Right ventricle myocardium superior (tissue), 1 donor: ENCODE results near the gene STPG2. TPM values are rescaled to one million over a fixed set of nuclear protein-coding genes. Genes with fewer than 3 reads are reported as not detected.
A peak's percentile ranks its signal among the peaks of the same experiment; 100 is the strongest.
"Not testable (repeated sequence)": the region's sequence is repeated elsewhere in the genome, so short reads cannot be mapped to it uniquely, and the experiment has no call there.

Experiments used
- ATAC-seq: fragments of 200-7000 bp; cut with Tn5 transposase; one replicate; pipeline ENCODE4 v1.9.1; 2020; ENCODE audit warnings: mild to moderate bottlenecking; ENCODE audit not compliant: poor library complexity
- DNase-seq: peaks from one replicate; pipeline ENCODE4 v3.0.0-alpha.2; 2020
- intact Hi-C: fragments of 100-400 bp; cut with DNase I; formaldehyde crosslinking; loops from one replicate; pipeline ENCODE4 v1.11.2; 2022
- total RNA-seq: library from RNA; stranded (reverse); fragmentation: NEBNext Ultra II Directional; extraction: Animal tissue kit (Norgen Biotek cat#: 25700); gene quantifications from one replicate; pipeline ENCODE4 v1.2.1, GENCODE V29; 2021
- donor health status: DM: no; HTN: yes; CAD: no; lungs with severe emphysema.

STPG2 gene
- total RNA-seq, 1 donor from 2014 or later: 0.22 TPM

DNA sequence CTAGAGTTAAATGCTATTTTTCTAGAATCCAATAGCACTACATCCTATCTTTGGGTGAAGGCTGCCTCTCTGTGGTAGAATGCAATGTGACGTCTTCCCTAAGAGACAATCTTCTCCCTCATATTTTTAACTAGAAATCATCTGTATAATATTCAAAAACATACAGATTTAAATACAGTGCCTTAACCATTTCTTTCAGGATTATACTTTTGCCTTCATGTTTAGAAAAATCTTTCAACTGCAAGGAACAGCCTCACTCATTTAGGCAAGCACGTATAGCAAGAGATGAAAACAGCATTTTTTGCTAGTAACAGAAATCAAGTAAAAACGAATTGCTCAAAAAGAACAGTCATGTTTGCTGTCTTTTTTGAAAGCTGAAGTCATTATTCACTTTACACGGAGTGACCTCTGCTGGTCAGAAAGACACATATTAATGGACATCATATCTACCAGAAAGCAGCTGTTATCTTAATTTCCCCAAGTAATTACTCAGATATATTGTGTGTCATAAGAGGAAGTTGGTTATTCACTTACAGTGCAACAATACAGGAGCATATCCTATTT, 422.3 kb downstream of the STPG2 start:
- ATAC-seq: no peak
- intact Hi-C loops: no loop called here
- no peak for DNase-seq

DNA sequence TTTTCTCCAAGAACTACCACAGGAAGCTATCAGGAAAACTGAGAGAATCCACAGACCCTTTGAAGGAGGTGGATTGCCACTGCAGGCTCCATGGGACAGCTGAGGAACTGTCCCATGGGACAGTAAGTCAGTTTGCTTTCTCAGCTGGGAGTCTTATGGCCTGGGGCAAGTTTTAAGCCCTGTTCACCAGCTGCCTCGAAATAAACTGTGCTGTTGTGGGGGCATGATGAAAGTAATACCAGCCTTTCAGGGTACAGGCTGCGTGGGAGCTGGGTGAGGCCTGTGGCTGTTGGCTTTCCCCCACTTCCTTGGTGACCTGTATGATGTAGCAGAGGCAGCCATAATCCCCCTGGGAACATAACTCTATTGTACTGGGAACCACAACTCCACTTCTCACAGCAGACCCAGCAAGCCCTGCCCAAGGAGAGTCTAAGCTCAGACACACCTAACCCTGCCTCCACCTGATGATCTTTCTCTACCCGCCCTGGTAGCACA, 452.1 kb downstream of the STPG2 start:
- intact Hi-C loops: no loop called here
- no peak for ATAC-seq

DNA sequence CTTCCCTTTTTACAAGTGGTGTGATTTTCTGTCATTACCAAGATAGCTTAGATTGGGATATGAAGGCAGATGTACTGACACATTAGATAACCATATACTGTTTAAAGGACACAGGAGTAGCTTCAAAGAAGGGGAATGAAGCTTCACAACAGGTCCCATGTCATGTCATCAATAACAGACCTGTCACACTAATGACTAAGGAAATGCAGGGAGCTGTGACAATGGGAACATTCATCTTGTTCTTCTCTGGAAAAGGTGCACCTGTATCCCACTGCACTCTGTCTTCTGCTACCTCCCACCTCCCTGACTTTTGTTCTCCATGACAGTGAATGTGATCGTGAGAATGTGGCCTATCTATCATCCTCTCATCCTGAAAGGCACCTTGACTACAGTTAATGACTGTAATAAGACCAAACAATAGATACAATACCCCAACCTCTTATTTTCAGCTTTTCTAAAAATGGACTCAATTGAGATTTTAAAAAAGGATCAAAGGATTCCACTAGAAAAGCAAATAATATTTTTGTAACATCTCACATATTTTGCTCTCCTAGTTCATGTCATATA, 472.5 kb downstream of the STPG2 start:
- intact Hi-C loops: no loop called here
- no peak for DNase-seq

More for the DNA sequence above, 452.1 kb downstream of the STPG2 start:
- no peak for DNase-seq

DNA sequence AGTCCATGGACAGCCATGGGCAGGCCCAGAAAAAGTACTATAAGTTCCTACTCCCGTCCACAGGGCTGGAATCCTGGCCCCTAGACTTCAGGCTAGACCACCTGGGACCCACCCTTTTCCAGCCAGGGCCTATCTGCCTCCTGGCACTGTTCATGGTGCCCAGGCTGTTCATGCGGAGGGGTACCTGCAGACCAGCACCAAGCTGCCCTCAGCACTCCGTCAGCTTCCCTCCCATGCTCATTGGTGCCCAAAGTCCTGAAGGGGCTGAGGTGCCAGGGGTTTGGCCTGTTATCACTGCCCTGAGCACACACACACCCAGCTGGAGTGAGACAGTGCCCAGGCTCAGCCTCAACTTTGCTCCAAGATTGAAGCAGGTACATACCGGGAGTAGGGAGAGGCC, 477.7 kb downstream of the STPG2 start:
- no peak for ATAC-seq
- intact Hi-C loops: no loop called here
- no peak for DNase-seq

More for the DNA sequence above, 472.5 kb downstream of the STPG2 start:
- ATAC-seq: no peak

DNA sequence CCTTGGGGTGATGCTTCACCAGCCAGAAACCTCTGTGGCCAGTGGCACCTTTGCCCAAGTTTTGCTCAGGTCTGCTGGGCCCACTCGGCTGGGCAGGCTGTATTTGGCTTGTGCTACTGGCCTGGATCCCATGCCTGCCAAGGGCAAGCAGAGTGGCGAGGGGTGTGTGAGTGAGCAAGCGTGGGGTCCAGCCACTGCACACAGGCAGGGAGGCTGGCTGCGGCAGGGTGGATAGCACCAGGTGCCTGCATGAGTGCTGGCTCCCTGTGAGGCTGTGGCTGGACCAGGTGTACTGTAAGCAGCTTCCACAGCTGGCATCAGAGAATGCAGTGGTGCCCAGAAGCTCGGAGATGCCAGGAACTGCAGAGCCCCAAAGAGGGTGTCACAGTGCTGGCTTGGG, 478.5 kb downstream of the STPG2 start:
- DNase-seq: no peak
- ATAC-seq: no peak
- intact Hi-C loops: no loop called here

DNA sequence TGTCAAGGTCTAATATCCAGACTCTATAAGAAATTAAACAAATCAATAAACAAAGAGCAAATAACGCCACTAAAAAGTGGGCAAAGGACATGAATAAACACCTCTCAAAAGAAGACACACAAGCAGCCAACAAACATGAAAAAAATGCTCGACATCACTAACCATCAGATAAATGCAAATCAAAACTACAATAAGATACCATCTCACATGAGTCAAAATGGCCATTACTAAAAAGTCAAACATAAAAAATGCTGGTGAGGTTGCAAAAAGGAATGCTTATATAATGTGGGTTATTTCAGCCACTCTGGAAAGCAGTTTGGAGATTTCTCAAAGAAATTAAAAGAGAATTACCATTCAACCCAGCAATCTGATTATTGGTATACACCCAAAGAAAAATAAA, 481.1 kb downstream of the STPG2 start:
- DNase-seq (no peak), ATAC-seq (no peak)
- intact Hi-C loops: no loop called here

DNA sequence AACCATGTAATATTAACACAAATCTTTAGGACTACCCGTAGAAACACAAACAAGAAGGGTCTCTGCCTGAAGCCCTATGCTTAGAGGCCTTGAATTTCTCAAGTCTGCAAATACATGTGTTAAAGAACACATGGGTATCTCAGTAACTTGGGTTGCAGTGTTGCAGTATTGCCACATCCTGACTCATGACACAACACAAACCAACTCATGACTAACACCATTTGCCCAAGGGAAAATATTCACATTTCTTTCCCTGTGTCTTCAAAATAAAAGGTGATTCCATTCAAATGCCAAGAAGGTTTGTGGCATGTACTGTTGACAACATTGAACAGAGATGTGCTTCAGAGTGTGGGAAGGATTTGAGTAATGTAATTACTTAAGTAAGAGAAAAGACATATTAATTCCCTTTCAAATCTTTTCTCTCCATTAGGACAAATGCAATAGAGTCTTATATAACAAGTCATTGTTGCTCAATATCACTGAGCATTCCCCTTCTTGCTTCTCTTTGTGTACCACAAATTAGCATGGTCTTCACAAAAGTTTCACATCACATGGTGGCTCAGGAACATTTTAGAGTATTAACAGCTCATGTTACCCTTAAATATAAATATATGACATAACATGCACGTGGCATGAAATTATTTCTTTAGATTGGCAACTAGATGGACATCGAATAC, 487.1 kb downstream of the STPG2 start:
- intact Hi-C loops: no loop called here
- ATAC-seq (peak; percentile 49), DNase-seq (no peak)

DNA sequence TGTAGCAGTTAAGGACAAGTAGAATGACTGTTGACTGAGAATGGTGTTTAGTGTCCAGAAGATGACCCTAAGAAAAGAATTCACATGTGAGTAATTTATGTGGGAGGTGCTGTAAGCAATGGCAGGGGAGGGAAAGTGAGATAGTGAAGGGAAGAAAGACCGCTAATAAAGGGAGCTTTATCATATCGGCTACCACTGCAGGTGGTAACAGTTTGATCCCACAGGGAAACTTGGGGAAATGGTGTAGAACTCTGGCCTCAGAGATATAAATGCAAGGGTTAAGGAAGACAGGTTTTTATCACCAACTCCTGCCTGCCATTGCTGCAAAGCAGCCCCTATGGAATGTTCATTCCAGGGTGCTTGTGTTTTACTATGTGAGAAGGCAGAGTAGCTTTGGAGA, 489.6 kb downstream of the STPG2 start:
- intact Hi-C loops: no loop called here
- no peak for ATAC-seq

DNA sequence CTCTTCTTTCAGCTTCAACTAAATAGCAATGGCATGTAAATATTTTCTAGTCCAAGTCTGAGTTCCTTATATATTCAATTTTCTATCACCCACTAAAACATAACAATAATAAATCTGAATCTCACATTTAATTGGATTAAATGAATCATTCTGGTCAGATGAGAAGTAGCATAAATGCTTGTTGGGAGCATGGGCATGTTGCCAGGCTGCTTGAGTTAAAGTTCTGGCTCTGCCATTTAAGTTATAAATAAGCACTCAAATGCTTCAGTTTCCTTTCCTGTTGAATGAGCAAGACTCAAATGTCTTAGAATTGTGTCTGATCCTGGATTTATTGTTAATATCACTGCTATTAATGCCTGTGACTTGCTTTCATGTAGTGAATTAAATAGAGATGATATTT, 496.3 kb downstream of the STPG2 start:
- no peak for ATAC-seq
- peak; percentile 40 for DNase-seq
- intact Hi-C loops: no loop called here

More for the DNA sequence above, 489.6 kb downstream of the STPG2 start:
- no peak for DNase-seq

DNA sequence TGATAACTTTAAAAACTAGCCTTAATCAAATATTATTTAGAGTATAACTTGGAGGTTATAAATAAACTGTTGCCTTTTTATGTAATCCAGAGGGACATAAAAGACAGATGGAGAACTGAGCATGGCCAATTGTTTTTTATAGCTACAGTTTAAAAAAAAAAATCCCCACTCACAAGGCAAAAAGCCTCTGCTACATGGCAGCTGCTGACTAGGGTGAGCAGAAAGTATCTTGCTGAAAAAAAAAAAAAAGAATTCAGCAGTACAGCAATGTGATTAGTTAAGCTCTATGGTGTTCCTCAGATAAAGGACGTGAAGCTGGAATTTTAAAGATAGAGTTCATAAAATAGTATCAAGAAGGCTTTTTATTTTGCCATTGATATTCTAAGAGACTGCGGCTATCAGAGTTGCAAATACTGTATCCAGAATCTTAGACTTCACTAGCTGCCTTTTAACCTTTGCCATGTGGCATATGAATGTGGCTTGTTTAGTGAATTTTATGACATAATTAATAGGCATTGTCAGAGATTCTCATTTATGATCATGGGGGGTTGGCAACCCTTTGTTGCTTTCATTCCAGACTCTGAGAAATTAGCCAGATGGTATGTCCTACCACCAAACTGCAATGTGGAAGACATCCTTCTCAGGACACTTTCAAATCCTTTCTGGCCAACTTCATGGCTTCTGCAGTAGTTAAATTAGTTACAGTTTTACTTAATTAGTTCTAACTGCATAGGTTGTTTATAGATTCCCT, 498.0 kb downstream of the STPG2 start:
- DNase-seq: no peak
- intact Hi-C loops: no loop called here
- ATAC-seq: no peak

DNA sequence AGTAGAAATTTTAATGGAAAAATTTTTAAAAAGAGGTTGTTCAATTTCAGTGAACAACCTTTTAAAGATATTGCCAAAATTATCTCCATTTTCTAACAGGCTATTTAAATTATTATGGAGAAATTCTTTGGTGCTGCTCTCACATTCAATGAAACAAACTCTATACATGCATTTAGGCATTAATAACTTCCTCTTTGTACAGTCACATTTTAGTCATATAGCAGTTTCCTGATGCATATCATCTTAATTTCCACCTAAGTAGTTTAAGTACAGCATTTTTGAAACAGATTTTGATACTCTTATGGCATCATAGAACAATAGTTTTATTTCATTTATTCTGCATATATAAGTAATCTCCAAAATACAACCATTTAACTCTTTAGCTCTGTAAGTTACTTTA, 500.1 kb downstream of the STPG2 start:
- ATAC-seq: no peak
- intact Hi-C loops: no loop called here
- DNase-seq: no peak

DNA sequence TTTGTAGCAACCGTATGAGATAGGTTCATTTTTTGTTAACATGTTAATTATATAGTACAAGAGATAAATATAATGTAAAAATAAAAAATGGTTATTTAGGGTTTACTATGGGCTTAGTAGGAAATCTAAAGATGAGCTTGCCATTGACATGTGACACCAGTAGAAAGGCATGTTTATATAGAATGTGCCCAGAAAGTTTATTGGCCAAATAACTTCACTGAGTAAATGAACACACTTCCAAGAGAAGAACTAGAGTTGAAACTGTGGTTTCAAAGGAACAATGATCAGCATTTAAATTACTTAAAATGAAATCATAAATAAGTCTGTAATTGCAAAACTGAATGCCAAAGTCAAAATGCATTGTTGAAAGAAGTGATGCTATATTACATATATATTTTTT, 503.3 kb downstream of the STPG2 start:
- no peak for DNase-seq
- intact Hi-C loops: no loop called here

DNA sequence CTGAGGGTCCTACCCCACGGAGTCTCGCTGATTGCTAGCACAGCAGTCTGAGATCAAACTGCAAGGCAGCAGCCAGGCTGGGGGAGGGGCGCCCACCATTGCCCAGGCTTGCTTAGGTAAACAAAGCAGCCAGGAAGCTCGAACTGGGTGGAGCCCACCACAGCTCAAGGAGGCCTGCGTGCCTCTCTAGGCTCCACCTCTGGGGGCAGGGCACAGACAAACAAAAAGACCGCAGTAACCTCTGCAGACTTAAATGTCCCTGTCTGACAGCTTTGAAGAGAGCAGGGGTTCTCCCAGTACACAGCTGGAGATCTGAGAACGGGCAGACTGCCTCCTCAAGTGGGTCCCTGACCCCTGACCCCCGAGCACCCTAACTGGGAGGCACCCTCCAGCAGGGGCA, 509.4 kb downstream of the STPG2 start:
- DNase-seq, intact Hi-C loops, ATAC-seq: not testable (repeated sequence)

More for the DNA sequence above, 503.3 kb downstream of the STPG2 start:
- ATAC-seq: no peak

DNA sequence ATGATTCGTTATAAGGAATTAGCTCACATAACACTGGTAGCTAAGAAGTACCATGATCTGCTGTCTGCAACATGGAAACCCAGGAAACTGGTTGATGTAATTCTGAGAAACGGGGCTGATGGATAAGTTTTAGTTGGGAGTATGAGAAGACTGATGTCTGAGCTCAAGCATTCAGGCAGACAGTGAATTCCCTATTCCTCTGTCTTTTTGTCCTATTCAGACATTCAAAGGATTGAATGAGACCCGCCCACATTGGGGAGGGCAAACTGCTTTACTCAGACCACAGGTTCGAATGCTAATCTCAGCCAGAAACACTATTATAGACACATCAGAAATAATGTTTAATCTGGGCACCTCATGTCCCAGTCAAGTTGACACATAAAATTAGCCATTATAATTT, 515.5 kb downstream of the STPG2 start:
- intact Hi-C loops: no loop called here
- no peak for ATAC-seq
- no peak for DNase-seq

DNA sequence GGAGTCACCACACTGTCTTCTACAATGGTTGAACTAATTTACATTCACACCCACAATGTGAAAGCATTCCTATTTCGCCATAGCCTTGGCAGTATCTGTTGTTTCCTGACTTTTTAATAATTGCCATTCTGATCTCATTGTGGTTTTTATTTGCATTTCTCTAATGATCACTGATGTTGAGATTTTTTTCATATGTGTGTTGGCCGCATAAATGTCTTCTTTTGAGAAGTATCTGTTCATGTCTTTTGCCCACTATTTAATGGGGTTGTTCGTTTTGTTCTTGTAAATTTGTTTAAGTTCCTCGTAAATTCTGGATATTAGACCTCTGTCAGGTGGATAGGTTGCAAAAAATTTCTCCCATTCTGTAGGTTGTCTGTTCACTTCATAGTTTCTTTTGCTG, 519.1 kb downstream of the STPG2 start:
- no peak for ATAC-seq
- DNase-seq: no peak
- intact Hi-C loops: no loop called here

DNA sequence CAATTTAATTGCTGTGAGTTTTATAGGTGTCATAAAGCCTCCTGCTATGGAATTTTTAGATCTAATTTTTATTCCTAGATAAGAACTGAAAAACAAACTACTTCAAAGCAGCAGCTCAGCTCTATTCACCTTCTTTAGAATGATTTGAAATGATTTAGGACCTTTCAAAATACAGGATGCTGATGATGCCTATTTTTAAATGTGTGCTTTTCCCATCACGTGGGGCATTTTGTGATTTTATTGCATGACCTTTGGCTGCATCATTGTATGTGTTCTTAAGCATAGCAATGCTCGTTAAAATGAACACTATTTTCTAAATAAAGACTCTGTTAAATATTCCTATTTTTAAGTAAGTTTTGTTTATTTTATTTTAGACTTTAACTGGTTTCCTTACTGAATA, 537.3 kb downstream of the STPG2 start:
- intact Hi-C loops: no loop called here
- no peak for ATAC-seq
- DNase-seq: no peak

DNA sequence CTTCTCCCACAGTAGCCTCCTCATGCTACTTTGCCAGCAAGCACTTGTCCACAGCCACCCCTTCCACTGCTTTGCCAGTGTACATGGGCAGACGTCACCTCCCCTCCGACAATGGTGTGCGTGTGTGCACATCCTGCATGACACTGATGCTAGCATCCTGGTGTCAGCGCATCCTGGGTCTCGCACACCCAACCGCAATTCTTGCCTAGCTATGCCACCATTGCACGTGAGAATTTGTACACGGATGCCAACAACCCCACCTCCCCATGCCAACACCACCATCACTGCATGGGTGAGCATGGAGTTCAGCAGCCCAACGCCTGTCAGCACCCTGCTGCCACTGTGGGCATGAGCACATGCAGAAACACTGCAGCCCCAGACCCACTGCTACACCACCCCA, 550.0 kb downstream of the STPG2 start:
- intact Hi-C loops: no loop called here
- ATAC-seq: no peak

DNA sequence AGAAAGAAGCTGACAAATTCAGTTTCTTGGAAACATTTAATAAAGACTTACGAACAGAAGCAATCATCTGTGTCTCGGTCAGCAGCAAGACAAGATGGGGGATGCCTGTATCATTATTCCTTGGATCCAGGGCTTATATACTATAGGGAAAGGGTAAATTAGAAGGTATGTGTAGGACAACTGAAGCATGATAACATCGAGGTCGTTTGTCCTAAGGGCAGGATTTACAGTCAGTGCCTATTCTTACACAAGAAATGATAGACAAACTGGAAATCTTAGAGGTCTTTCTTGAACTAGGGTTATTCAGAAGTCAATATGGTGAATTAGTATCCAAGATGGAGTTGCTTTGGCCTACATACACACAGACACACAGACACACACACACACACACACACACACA, 553.0 kb downstream of the STPG2 start:
- DNase-seq (no peak), ATAC-seq (no peak)
- intact Hi-C loops: no loop called here

More for the DNA sequence above, 550.0 kb downstream of the STPG2 start:
- DNase-seq: peak; percentile 23

DNA sequence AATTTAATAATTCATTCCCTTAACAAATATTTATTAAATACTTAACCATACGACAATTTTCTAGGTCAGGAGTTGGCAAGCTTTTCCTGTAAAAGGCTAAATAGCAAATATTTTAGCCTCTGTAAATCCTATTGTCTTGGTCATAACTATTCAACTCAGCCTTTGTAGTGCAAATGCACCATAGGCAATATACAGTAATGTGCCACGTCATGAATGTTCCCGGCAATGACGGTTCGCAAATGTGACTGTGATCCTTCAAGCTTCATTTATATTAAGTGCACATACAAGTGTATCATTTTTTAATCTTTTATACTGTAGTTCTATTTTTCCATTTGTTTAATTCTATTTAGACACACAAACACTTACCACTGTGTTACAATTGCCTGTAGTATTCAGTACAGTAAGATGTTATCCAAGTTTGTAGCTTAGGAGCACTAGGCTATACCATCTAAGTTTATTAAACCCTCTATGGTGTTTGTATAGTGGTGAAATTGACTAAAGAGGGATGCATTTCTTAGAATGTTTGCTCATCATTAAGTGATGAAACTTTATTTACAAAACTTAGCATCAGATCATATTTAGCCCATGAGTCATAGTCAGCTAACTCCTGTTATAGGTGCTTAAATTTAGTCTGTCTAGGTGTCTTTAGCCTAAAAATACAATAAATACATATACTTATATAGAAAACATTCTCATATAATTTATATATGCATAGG, 553.6 kb downstream of the STPG2 start:
- intact Hi-C loops: no loop called here
- ATAC-seq: no peak
- DNase-seq: no peak
